HG03378 (cell line): ENCODE results near the gene CD276.
"Not testable (repeated sequence)": the region's sequence is repeated elsewhere in the genome, so short reads cannot be mapped to it uniquely, and the experiment has no call there.

Experiments
- ATAC-seq: cut with Tn5 transposase; IDR thresholded peaks from one replicate; pipeline ENCODE4 v1.9.1; 2021; ENCODE audit warnings: mild to moderate bottlenecking, moderate library complexity; ENCODE audit not compliant: unreplicated experiment

The CD276 gene

GRCh38 chr15:73683777-73684580 is at the start of gene CD276:
Gene CD276, plus strand, starts transcription at chr15:73684383. Its CDS starts 15,257 bp downstream, at chr15:73699640.
- ATAC-seq = no peak

- ATAC-seq = no peak
Observed at GRCh38 chr15:73637527-73637926, 46.7 kb upstream of the CD276 start.

GRCh38 chr15:73639464-73639863 is 44.7 kb upstream of the CD276 start:
- ATAC-seq = not testable (repeated sequence)

- no peak for ATAC-seq
Observed at GRCh38 chr15:73647259-73648013, 36.7 kb upstream of the CD276 start.

- ATAC-seq = no peak
Observed at GRCh38 chr15:73648014-73648295, 36.2 kb upstream of the CD276 start.

GRCh38 chr15:73650416-73651126 is 33.6 kb upstream of the CD276 start:
- ATAC-seq = no peak

GRCh38 chr15:73654659-73655058 is 29.5 kb upstream of the CD276 start:
- no peak for ATAC-seq

GRCh38 chr15:73655724-73656123 is 28.5 kb upstream of the CD276 start:
- ATAC-seq = no peak

GRCh38 chr15:73658645-73659044 is 25.5 kb upstream of the CD276 start:
- ATAC-seq = no peak

- ATAC-seq = no peak
Observed at GRCh38 chr15:73660455-73660854, 23.7 kb upstream of the CD276 start.

- no peak for ATAC-seq
Observed at GRCh38 chr15:73674587-73674986, 9.6 kb upstream of the CD276 start.

GRCh38 chr15:73677146-73677607 is 7.0 kb upstream of the CD276 start:
- ATAC-seq = no peak

GRCh38 chr15:73677733-73678132 is 6.5 kb upstream of the CD276 start:
- ATAC-seq = no peak

- no peak for ATAC-seq
Observed at GRCh38 chr15:73678498-73678897, 5.7 kb upstream of the CD276 start.

- no peak for ATAC-seq
Observed at GRCh38 chr15:73679180-73679579, 5.0 kb upstream of the CD276 start.

- no peak for ATAC-seq
Observed at GRCh38 chr15:73679964-73680363, 4.2 kb upstream of the CD276 start.

GRCh38 chr15:73680549-73680948 is 3.6 kb upstream of the CD276 start:
- ATAC-seq = no peak

GRCh38 chr15:73681063-73681462 is 3.1 kb upstream of the CD276 start:
- no peak for ATAC-seq

- no peak for ATAC-seq
Observed at GRCh38 chr15:73681856-73682599, 2.2 kb upstream of the CD276 start.

GRCh38 chr15:73682600-73683090 is 1.5 kb upstream of the CD276 start:
- ATAC-seq = no peak

GRCh38 chr15:73683257-73683776 is 866 bp upstream of the CD276 start:
- no peak for ATAC-seq
